HCT116 (cell line): Measurements from ENCODE around the gene AKR7A2. TPM values are rescaled to one million over a fixed set of nuclear protein-coding genes. Genes with fewer than 3 reads are reported as not detected.

Experiments used
- ATAC-seq: fragments of 200-7000 bp; cut with Tn5 transposase; 2 replicates; pipeline ENCODE4 v1.9.1; 2020; ENCODE audit warnings: mild to moderate bottlenecking, moderate library complexity
- BruUV-seq: library from RNA; stranded (reverse); fragments of 400-500 nt; replicated peaks from 2 replicates; lab custom pipeline; 2021; lab: Mats Ljungman, UMichigan
- CTCF ChIA-PET: fragments of 300-600 bp; sonication (Branson Sonifier 250); formaldehyde crosslinking; loops from one replicate; lab custom pipeline; 2021; ENCODE audit warnings: antibody characterized with exemption; lab: Charles Lee
- POLR2A ChIA-PET: fragments of 300-600, 350-600 bp; sonication (Branson Sonifier 250); formaldehyde crosslinking; loops from one replicate; lab custom pipeline; 2021; ENCODE audit warnings: antibody characterized with exemption; lab: Charles Lee
- RAD21 ChIA-PET, 2 experiments: fragments of 300-600 bp; sonication (Branson Sonifier 250); formaldehyde crosslinking; loops; one replicate each; lab custom pipeline; 2023; ENCODE audit warnings: low total read pairs in 2 of 2; ENCODE audit not compliant: uncharacterized antibody in 2 of 2, unreplicated experiment in 2 of 2, low non-redundant PET in 1 of 2; lab: Charles Lee
- DNase-seq: peaks from one replicate; pipeline ENCODE4 v3.0.0-alpha.2; 2010; ENCODE audit warnings: low read depth, low spot score
- H2AFZ ChIP-seq: fragments of 200-600 bp; shearing (Covaris generic), sonication (generic); 2 replicates; pipeline ENCODE4 v1.6.1; 2017; ENCODE audit warnings: low read depth, mixed run types, mixed read lengths, antibody characterized with exemption, low read length; ENCODE audit not compliant: poor library complexity, severe bottlenecking
- H3K27ac ChIP-seq: 2 replicates; pipeline ENCODE4 v1.5.1; 2012; ENCODE audit warnings: low read depth, low read length
- H3K27me3 ChIP-seq: fragments of 200-600 bp; sonication (generic); 2 replicates; pipeline ENCODE4 v1.6.1; 2016; ENCODE audit warnings: mixed run types, low read length, mixed read lengths; ENCODE audit not compliant: insufficient read depth
- H3K36me3 ChIP-seq, 2 experiments: fragments of 200-500 bp in 1 of 2; fragments of 200-600 bp in 1 of 2; sonication (Bioruptor generic) in 1 of 2; sonication (generic) in 1 of 2; 2 replicates each; pipeline versions ENCODE4 v1.5.1 to v1.6.1; 2014 to 2016; ENCODE audit warnings: low read length in 2 of 2, inconsistent platforms in 1 of 2, mixed read lengths in 1 of 2, mixed run types in 1 of 2; ENCODE audit not compliant: insufficient read depth in 2 of 2, control insufficient read depth in 1 of 2
- H3K4me1 ChIP-seq, 2 experiments: fragments of 200-600 bp in 1 of 2; sonication (generic) in 1 of 2; 2 replicates each; pipeline versions ENCODE4 v1.5.1 to v1.6.1; 2012 to 2017; ENCODE audit warnings: low read length in 2 of 2, inconsistent platforms in 1 of 2, mild to moderate bottlenecking in 1 of 2, mixed read lengths in 1 of 2, mixed run types in 1 of 2, moderate library complexity in 1 of 2; ENCODE audit not compliant: insufficient read depth in 2 of 2, control insufficient read depth in 1 of 2
- H3K4me2 ChIP-seq: fragments of 200-600 bp; sonication (generic); 2 replicates; pipeline ENCODE4 v1.6.1; 2017; ENCODE audit warnings: mixed run types, low read length, mixed read lengths
- H3K4me3 ChIP-seq, 2 experiments: fragments of 200-600 bp in 1 of 2; sonication (generic) in 1 of 2; replicated peaks in 1 of 2; 2 replicates each; pipeline ENCODE4 v1.5.1; 2011 to 2016; ENCODE audit warnings: low read length in 2 of 2, control low read depth in 1 of 2, low read depth in 1 of 2, mild to moderate bottlenecking in 1 of 2, mixed read lengths in 1 of 2, mixed run types in 1 of 2
- H3K79me2 ChIP-seq: fragments of 200-600 bp; sonication (generic); 2 replicates; pipeline ENCODE4 v1.6.1; 2017; ENCODE audit warnings: mild to moderate bottlenecking, mixed run types, low read length, moderate library complexity, mixed read lengths; ENCODE audit not compliant: insufficient read depth
- H3K9ac ChIP-seq: fragments of 200-600 bp; sonication (generic); 2 replicates; pipeline ENCODE4 v1.6.1; 2016; ENCODE audit warnings: low read length, mixed read lengths
- H3K9me2 ChIP-seq: fragments of 200-600 bp; sonication (generic), shearing (Covaris generic); 2 replicates; pipeline ENCODE4 v1.6.1; 2017; ENCODE audit warnings: mixed run types, mild to moderate bottlenecking, moderate library complexity; ENCODE audit not compliant: insufficient read depth
- H3K9me3 ChIP-seq, 2 experiments: fragments of 200-500 bp in 1 of 2; fragments of 200-600 bp in 1 of 2; sonication (Bioruptor generic) in 1 of 2; sonication (generic) in 1 of 2; 2 replicates each; pipeline ENCODE4 v1.6.1; 2014 to 2017; ENCODE audit warnings: low read length in 2 of 2, mixed read lengths in 2 of 2, inconsistent platforms in 1 of 2, low read depth in 1 of 2, mild to moderate bottlenecking in 1 of 2, mixed run types in 1 of 2, moderate library complexity in 1 of 2; ENCODE audit not compliant: control insufficient read depth in 1 of 2, insufficient read depth in 1 of 2
- H4K20me1 ChIP-seq: fragments of 200-600 bp; sonication (generic), shearing (Covaris generic); 2 replicates; pipeline ENCODE4 v1.6.1; 2017; ENCODE audit warnings: mixed run types, mild to moderate bottlenecking, moderate library complexity; ENCODE audit not compliant: insufficient read depth
- ATF3 ChIP-seq: IDR thresholded peaks from 2 replicates; pipeline ENCODE4 v1.6.1; 2012
- EZH2phosphoT487 ChIP-seq: fragments of 200-600 bp; IDR thresholded peaks from 2 replicates; pipeline ENCODE4 v1.6.1; 2018; ENCODE audit warnings: antibody characterized with exemption, borderline replicate concordance
- POLR2AphosphoS5 ChIP-seq: IDR thresholded peaks from 2 replicates; pipeline ENCODE4 v1.6.1; 2011; ENCODE audit warnings: mild to moderate bottlenecking, low read depth, low read length, moderate library complexity
- RAD21 ChIP-seq: IDR thresholded peaks from 2 replicates; pipeline ENCODE4 v1.6.1; 2012; ENCODE audit warnings: low read depth, mild to moderate bottlenecking
- TCF7L2 ChIP-seq: IDR thresholded peaks from 2 replicates; pipeline ENCODE4 v1.7.0; 2011; ENCODE audit warnings: borderline replicate concordance, inconsistent platforms; ENCODE audit not compliant: insufficient read depth, insufficient read length; ENCODE audit errors: extremely low read depth
- ZBTB33 ChIP-seq: IDR thresholded peaks from 2 replicates; pipeline ENCODE4 v1.6.1; 2011; ENCODE audit warnings: mild to moderate bottlenecking, low read length, moderate library complexity; ENCODE audit not compliant: insufficient replicate concordance; ENCODE audit errors: extremely low read depth
- ZFX ChIP-seq: fragments of 450-650 bp; IDR thresholded peaks from 2 replicates; pipeline ENCODE4 v1.6.1; 2017
- ZNF274 ChIP-seq: fragments of 200-500 bp; sonication (Bioruptor generic); IDR thresholded peaks from 2 replicates; pipeline ENCODE4 v1.6.1; 2014; ENCODE audit warnings: mild to moderate bottlenecking, low read depth, low read length, inconsistent platforms
- intact Hi-C: fragments of 100-400 bp; cut with micrococcal nuclease; formaldehyde crosslinking; loops from 2 replicates; pipeline ENCODE4 v1.10.0; 2022
- total RNA-seq: library from RNA; stranded (reverse); gene quantifications from one replicate; pipeline ENCODE4 v1.2.1, GENCODE V29; 2021; ENCODE audit not compliant: unreplicated experiment
- TF ChIP-seq, protein P1 (sequence below): IDR thresholded peaks from 2 replicates; pipeline ENCODE4 v1.6.1; 2012; ENCODE audit warnings: low read depth

Gene AKR7A2
- total RNA-seq, 1 experiment from 2014 or later, result 90.8 TPM

- BruUV-seq, result TSS peak; percentile 63
- peak overlapping the region; percentile 82 for H3K27ac ChIP-seq
- H3K9ac ChIP-seq, result peak overlapping the region; percentile 97
- no peaks in the 10 kb centered on the region for H3K9me3 ChIP-seq
- ChIA-PET POLR2A (no interaction called here), CTCF (interaction anchor here (1.1 kb wide), 1 partner anchor 341 kb away, joined by 5 read pairs; no protein-coding TSS in a partner anchor), RAD21 (interaction anchor here in 1 of 2 experiments (0.7 kb wide), 1 partner anchor 334 kb away, joined by 3 read pairs; no protein-coding TSS in a partner anchor)
- ATAC-seq (peak; percentile 29), DNase-seq (no peak)
- no peaks in the 10 kb centered on the region for H3K27me3 ChIP-seq
- no peaks in the 10 kb centered on the region for H4K20me1 ChIP-seq
- peaks cover 33% of the 10 kb centered on the region for H3K79me2 ChIP-seq
- peaks cover 18 to 47% of the 10 kb centered on the region in 2 experiments; a peak in 3 of 4 replicates for H3K4me1 ChIP-seq
- H3K4me3 ChIP-seq, result peak overlapping the region; percentile 74 to 88
- H3K9me2 ChIP-seq, result no peaks in the 10 kb centered on the region
- TF ChIP-seq ZFX, result 0 out of 2 replicates have a peak, but pooled peaks have one; percentile 3
- TF ChIP-seq ZNF274, result no peak
- H3K4me2 ChIP-seq, result peak overlapping the region; percentile 100
- H3K36me3 ChIP-seq, result peaks cover 0 to 3% of the 10 kb centered on the region in 2 experiments; a peak in 2 of 4 replicates
- no peak overlapping the region for H2AFZ ChIP-seq
- intact Hi-C loops, result no loop called here
These were observed 1.1 kb upstream of the AKR7A2 start for GRCh38 chr1:19312782-19313635.

DNA sequence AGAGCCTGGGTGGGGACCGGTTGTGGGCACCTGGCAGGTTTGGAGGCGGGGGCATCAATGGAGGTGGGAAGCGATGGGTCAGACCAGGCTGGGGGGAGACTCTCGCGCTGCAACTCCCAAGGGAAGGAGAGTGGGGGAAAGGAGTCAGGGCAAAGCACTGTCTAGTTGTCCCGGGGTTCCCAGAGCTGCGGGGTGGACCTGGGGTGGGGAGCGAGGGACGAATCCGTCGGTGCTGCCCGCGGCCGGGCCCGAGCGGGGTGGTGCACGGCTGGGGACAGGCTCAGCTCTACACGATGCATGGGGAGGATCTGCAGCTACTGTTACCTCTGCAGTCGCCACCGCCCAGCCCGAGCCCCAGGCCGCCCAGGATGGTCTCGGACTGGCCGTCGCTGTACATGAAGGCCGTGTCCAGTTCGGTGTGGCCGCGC, 427 bp downstream of the AKR7A2 start:
- Histone ChIP-seq H3K9ac (peak overlapping the region; percentile 97), H2AFZ (no peak overlapping the region), H3K27me3 (no peaks in the 10 kb centered on the region), H3K36me3 (peaks cover 3 to 14% of the 10 kb centered on the region in 2 experiments; a peak in 3 of 4 replicates), H3K4me3 (peak overlapping the region; percentile 87 to 88), H3K4me1 (peaks cover 18 to 47% of the 10 kb centered on the region in 2 experiments; a peak in 3 of 4 replicates), H3K27ac (peak overlapping the region; percentile 82), H3K4me2 (peak overlapping the region; percentile 100), H3K9me2 (no peaks in the 10 kb centered on the region), H4K20me1 (no peaks in the 10 kb centered on the region), H3K9me3 (no peaks in the 10 kb centered on the region), H3K79me2 (peaks cover 33% of the 10 kb centered on the region)
- ATAC-seq (peak; percentile 37), DNase-seq (no peak)
- POLR2A ChIA-PET, result no interaction called here
- BruUV-seq, result no TSS peak
- RAD21 ChIA-PET, result no interaction called here
- CTCF ChIA-PET, result no interaction called here
- intact Hi-C loops, result no loop called here
- no peak for TF ChIP-seq RAD21
- TF ChIP-seq ZBTB33, result no peak
- TF ChIP-seq, protein P1, sequence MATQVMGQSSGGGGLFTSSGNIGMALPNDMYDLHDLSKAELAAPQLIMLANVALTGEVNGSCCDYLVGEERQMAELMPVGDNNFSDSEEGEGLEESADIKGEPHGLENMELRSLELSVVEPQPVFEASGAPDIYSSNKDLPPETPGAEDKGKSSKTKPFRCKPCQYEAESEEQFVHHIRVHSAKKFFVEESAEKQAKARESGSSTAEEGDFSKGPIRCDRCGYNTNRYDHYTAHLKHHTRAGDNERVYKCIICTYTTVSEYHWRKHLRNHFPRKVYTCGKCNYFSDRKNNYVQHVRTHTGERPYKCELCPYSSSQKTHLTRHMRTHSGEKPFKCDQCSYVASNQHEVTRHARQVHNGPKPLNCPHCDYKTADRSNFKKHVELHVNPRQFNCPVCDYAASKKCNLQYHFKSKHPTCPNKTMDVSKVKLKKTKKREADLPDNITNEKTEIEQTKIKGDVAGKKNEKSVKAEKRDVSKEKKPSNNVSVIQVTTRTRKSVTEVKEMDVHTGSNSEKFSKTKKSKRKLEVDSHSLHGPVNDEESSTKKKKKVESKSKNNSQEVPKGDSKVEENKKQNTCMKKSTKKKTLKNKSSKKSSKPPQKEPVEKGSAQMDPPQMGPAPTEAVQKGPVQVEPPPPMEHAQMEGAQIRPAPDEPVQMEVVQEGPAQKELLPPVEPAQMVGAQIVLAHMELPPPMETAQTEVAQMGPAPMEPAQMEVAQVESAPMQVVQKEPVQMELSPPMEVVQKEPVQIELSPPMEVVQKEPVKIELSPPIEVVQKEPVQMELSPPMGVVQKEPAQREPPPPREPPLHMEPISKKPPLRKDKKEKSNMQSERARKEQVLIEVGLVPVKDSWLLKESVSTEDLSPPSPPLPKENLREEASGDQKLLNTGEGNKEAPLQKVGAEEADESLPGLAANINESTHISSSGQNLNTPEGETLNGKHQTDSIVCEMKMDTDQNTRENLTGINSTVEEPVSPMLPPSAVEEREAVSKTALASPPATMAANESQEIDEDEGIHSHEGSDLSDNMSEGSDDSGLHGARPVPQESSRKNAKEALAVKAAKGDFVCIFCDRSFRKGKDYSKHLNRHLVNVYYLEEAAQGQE, result no peak
- TF ChIP-seq ZNF274, result no peak
- no peak for TF ChIP-seq EZH2phosphoT487
- no peak for TF ChIP-seq POLR2AphosphoS5
- no peak for TF ChIP-seq ATF3
- no peak for TF ChIP-seq TCF7L2
